ENCODE results near the gene PASK. TPM values are rescaled to one million over a fixed set of nuclear protein-coding genes. Genes with fewer than 3 reads are reported as not detected.

Gene PASK
- total RNA-seq, 1 donor from 2014 or later, result 64.2 TPM

- H3K36me3 Mint-ChIP-seq (ENCODE audit: low read depth), result peaks cover 4% of the 10 kb centered on the region
- no peaks in the 10 kb centered on the region for H3K27me3 Mint-ChIP-seq (ENCODE audit: low read depth)
- DNase-seq (ENCODE audit: low read depth, low spot score), result no peak
- no peak overlapping the region for H3K4me3 Mint-ChIP-seq
- H3K9me3 Mint-ChIP-seq, result no peaks in the 10 kb centered on the region
- no peaks in the 10 kb centered on the region for H3K4me1 Mint-ChIP-seq
- H3K27ac Mint-ChIP-seq (ENCODE audit: unreplicated experiment), result no peak overlapping the region
- no peak for TF ChIP-seq CTCF (conservative IDR thresholded peaks at IDR 0.05)
Measured at GRCh38 chr2:241140445-241140840, 8.8 kb downstream of the PASK start.

- H3K4me3 Mint-ChIP-seq, result no peak overlapping the region
- H3K27ac Mint-ChIP-seq (ENCODE audit: unreplicated experiment), result no peak overlapping the region
- H3K9me3 Mint-ChIP-seq, result no peaks in the 10 kb centered on the region
- peaks cover 4% of the 10 kb centered on the region for H3K36me3 Mint-ChIP-seq (ENCODE audit: low read depth)
- no peaks in the 10 kb centered on the region for H3K4me1 Mint-ChIP-seq
- H3K27me3 Mint-ChIP-seq (ENCODE audit: low read depth), result no peaks in the 10 kb centered on the region
- DNase-seq (ENCODE audit: low read depth, low spot score), result no peak
- TF ChIP-seq CTCF (conservative IDR thresholded peaks at IDR 0.05), result no peak
Measured at GRCh38 chr2:241139531-241140444, 9.5 kb downstream of the PASK start.

GRCh38 chr2:241138471-241138870 lies 10.8 kb downstream of the PASK start:
- Mint-ChIP-seq H3K27me3 (ENCODE audit: low read depth) (no peaks in the 10 kb centered on the region), H3K27ac (ENCODE audit: unreplicated experiment) (no peak overlapping the region), H3K36me3 (ENCODE audit: low read depth) (peaks cover 4% of the 10 kb centered on the region), H3K9me3 (no peaks in the 10 kb centered on the region), H3K4me3 (no peak overlapping the region), H3K4me1 (no peaks in the 10 kb centered on the region)
- no peak for DNase-seq (ENCODE audit: low read depth, low spot score)
- no peak for TF ChIP-seq CTCF (conservative IDR thresholded peaks at IDR 0.05)

- Mint-ChIP-seq H3K36me3 (ENCODE audit: low read depth) (peaks cover 6% of the 10 kb centered on the region), H3K4me3 (no peak overlapping the region), H3K4me1 (no peaks in the 10 kb centered on the region), H3K27ac (ENCODE audit: unreplicated experiment) (no peak overlapping the region), H3K27me3 (ENCODE audit: low read depth) (no peaks in the 10 kb centered on the region), H3K9me3 (no peaks in the 10 kb centered on the region)
- no peak for TF ChIP-seq CTCF (conservative IDR thresholded peaks at IDR 0.05)
- no peak for DNase-seq (ENCODE audit: low read depth, low spot score)
Measured at GRCh38 chr2:241137276-241138190, 11.7 kb downstream of the PASK start.

- no peak for TF ChIP-seq CTCF (conservative IDR thresholded peaks at IDR 0.05)
- H3K4me3 Mint-ChIP-seq, result no peak overlapping the region
- H3K27me3 Mint-ChIP-seq (ENCODE audit: low read depth), result no peaks in the 10 kb centered on the region
- H3K9me3 Mint-ChIP-seq, result no peaks in the 10 kb centered on the region
- peaks cover 6% of the 10 kb centered on the region for H3K36me3 Mint-ChIP-seq (ENCODE audit: low read depth)
- no peak overlapping the region for H3K27ac Mint-ChIP-seq (ENCODE audit: unreplicated experiment)
- DNase-seq (ENCODE audit: low read depth, low spot score), result no peak
- H3K4me1 Mint-ChIP-seq, result no peaks in the 10 kb centered on the region
Measured at GRCh38 chr2:241136661-241137260, 12.5 kb downstream of the PASK start.
